K562 (cell line): ENCODE data around the gene PRDM10. TPM values are rescaled to one million over a fixed set of nuclear protein-coding genes. Genes with fewer than 3 reads are reported as not detected.

ENCODE experiments used
- CAMTA2 ChIP-seq: fragments of 250-450 bp; sonication (Bioruptor Pico); conservative IDR thresholded peaks from 2 replicates; pipeline ENCODE4 v1.5.1; 2022
- ESRRA ChIP-seq: fragments of 450-650 bp; IDR thresholded peaks from 2 replicates; pipeline ENCODE4 v1.6.1; 2014; ENCODE audit warnings: low read depth, mild to moderate bottlenecking, moderate library complexity, borderline replicate concordance
- FIP1L1 ChIP-seq: fragments of 200-400 bp; formaldehyde crosslinking; IDR thresholded peaks from 2 replicates; pipeline ENCODE4 v1.6.1; 2018; ENCODE audit warnings: mild to moderate bottlenecking, low read depth, low read length; ENCODE audit not compliant: poor library complexity, severe bottlenecking
- GTF2E2 ChIP-seq: fragments of 200-800 bp; sonication (Bioruptor generic); IDR thresholded peaks from 2 replicates; pipeline ENCODE4 v1.6.1; 2016; ENCODE audit warnings: missing genetic modification characterization, missing compliant biosample characterization
- HNRNPL ChIP-seq: fragments of 200-400 bp; formaldehyde crosslinking; IDR thresholded peaks from 2 replicates; pipeline ENCODE4 v1.6.1; 2017; ENCODE audit warnings: low read depth, mild to moderate bottlenecking, low read length
- KAT8 ChIP-seq: fragments of 450-650 bp; IDR thresholded peaks from 2 replicates; pipeline ENCODE4 v1.6.1; 2016; ENCODE audit warnings: low read depth, mild to moderate bottlenecking
- NR4A1 ChIP-seq, 2 experiments: fragments of 250-450 bp in 1 of 2; fragments of 450-650 bp in 1 of 2; sonication (Bioruptor Pico) in 1 of 2; IDR thresholded peaks; 2 replicates each; pipeline versions ENCODE4 v1.4.0 to v1.6.1; 2016 to 2020; ENCODE audit warnings: mild to moderate bottlenecking in 2 of 2, missing compliant biosample characterization in 1 of 2, missing genetic modification characterization in 1 of 2, moderate library complexity in 1 of 2
- POLR2A ChIP-seq: fragments of 450-650 bp; conservative IDR thresholded peaks from 2 replicates; pipeline ENCODE4 v1.6.1; 2016
- ZNF133 ChIP-seq: fragments of 250-450 bp; sonication (Bioruptor Pico); IDR thresholded peaks from 2 replicates; pipeline ENCODE4 v1.4.0; 2020; ENCODE audit warnings: mild to moderate bottlenecking
- ZNF212 ChIP-seq: fragments of 450-650 bp; formaldehyde crosslinking; IDR thresholded peaks from 2 replicates; pipeline ENCODE4 v1.4.0; 2020; ENCODE audit warnings: mild to moderate bottlenecking
- ZNF583 ChIP-seq: fragments of 250-450 bp; sonication (Bioruptor Pico); IDR thresholded peaks from 2 replicates; pipeline ENCODE4 v1.4.0; 2020
- polyA plus RNA-seq, 8 experiments: library from polyadenylated mRNA; depleted of rRNA in 4 of 8; stranded (reverse) in 5 of 8; unstranded in 3 of 8; fragments of >200 nt; fragmentation: Nextera tagmentation in 2 of 8; fragmentation: Illumina TruSeq in 1 of 8; extraction: Ambion mirVana in 2 of 8; extraction: Trizol in 1 of 8; gene quantifications; 2 replicates each; pipeline versions ENCODE4 v1.2.1 to v1.2.3, GENCODE V29; 2011 to 2014; ENCODE audit warnings: inconsistent platforms in 1 of 8, missing spikeins in 1 of 8
- total RNA-seq, 7 experiments: library from RNA; depleted of rRNA in 6 of 7; stranded (reverse); fragments of >200 nt in 6 of 7; fragmentation: Illumina TruSeq in 2 of 7; extraction: Trizol in 2 of 7; gene quantifications; 2 replicates each; pipeline versions ENCODE4 v1.2.1 to v1.2.3, GENCODE V29; 2011 to 2021; ENCODE audit warnings: low replicate concordance in 1 of 7
- TF ChIP-seq, protein P1 (sequence below): IDR thresholded peaks from 2 replicates; pipeline ENCODE4 v1.6.1; 2011; ENCODE audit warnings: borderline replicate concordance, low read depth, mild to moderate bottlenecking, moderate library complexity, low read length; ENCODE audit not compliant: insufficient read depth, poor library complexity, severe bottlenecking
- TF ChIP-seq, protein P2 (sequence below): sonication (generic); formaldehyde crosslinking; IDR thresholded peaks from 2 replicates; pipeline ENCODE4 v1.8.0; 2022; ENCODE audit warnings: missing genetic modification reagents, mild to moderate bottlenecking, moderate library complexity, borderline replicate concordance
- TF ChIP-seq, protein P3 (sequence below): fragments of 450-650 bp; IDR thresholded peaks from 2 replicates; pipeline ENCODE4 v1.6.1; 2016; ENCODE audit warnings: low read depth
- TF ChIP-seq, protein P4 (sequence below): fragments of 450-650 bp; formaldehyde crosslinking; IDR thresholded peaks from 2 replicates; pipeline ENCODE4 v1.4.0; 2020; ENCODE audit warnings: mild to moderate bottlenecking

Gene PRDM10
- total and polyA plus RNA-seq, 9 of the 15 experiments (the other 6 are each of a cell fraction or from before 2014, with no cell fraction given) = 0.89 to 9.3 (median 4.5) TPM

DNA sequence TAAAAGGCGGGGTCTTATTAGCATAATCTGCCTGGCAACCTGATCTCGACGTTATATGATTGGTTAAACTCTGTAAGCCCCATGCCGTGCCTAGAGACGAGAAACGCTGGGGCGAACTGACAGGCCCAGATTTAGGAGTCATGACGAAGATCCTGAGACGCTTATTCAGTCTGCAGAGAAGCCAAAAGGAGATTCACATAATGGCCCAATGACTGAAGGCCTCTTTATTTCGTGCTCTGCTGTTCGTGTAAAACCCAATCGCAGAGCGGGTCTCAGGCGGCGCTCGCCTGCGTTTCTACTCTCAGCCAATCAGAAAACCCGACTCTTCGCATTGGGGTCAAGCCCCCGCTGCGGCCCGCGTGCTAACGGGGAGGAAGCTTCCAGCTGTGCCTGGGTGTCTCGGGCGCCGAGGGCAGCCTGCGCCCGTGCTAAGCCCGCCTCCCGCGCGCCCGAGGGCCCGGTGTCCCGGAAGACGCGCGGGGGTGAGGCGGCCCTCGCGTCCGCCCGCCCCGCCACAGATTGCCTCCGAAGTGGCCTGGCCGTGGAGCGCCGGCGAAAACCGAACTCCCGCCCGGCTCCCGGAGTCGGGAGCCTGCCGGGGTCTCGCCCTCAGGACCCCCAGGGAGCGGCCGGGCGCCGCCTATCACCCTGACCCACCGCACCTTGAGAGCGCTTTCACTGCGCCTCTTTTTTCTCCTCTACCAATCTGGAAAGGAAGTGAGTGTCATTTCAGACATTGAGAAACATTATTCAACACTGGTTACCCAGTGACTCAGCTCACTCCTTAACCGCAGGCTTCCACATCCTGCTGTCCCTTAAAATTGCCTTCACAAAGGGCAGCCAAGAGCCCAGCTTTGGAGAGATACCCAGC, 446 bp upstream of the PRDM10 start (continued):
- TF ChIP-seq, protein P1, sequence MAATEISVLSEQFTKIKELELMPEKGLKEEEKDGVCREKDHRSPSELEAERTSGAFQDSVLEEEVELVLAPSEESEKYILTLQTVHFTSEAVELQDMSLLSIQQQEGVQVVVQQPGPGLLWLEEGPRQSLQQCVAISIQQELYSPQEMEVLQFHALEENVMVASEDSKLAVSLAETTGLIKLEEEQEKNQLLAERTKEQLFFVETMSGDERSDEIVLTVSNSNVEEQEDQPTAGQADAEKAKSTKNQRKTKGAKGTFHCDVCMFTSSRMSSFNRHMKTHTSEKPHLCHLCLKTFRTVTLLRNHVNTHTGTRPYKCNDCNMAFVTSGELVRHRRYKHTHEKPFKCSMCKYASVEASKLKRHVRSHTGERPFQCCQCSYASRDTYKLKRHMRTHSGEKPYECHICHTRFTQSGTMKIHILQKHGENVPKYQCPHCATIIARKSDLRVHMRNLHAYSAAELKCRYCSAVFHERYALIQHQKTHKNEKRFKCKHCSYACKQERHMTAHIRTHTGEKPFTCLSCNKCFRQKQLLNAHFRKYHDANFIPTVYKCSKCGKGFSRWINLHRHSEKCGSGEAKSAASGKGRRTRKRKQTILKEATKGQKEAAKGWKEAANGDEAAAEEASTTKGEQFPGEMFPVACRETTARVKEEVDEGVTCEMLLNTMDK = no peak
- TF ChIP-seq FIP1L1 (peak; percentile 61), POLR2A (peak; percentile 76), ZNF133 (CRISPR knock-in tag) (no peak), CAMTA2 (no peak), GTF2E2 (tag) (0 out of 2 replicates have a peak, but pooled peaks have one; percentile 47), ESRRA (peak; percentile 78; the same call in 1 of the 2 replicates), ZNF212 (CRISPR knock-in tag) (no peak), NR4A1 (CRISPR knock-in tag; IDR thresholded peaks at IDR 0.05) (no peak), NR4A1 (tag; IDR thresholded peaks at IDR 0.05) (no peak), ZNF583 (CRISPR knock-in tag) (no peak), KAT8 (no peak), HNRNPL (peak; percentile 57; the same call in 1 of the 2 replicates)
- TF ChIP-seq, protein P2, sequence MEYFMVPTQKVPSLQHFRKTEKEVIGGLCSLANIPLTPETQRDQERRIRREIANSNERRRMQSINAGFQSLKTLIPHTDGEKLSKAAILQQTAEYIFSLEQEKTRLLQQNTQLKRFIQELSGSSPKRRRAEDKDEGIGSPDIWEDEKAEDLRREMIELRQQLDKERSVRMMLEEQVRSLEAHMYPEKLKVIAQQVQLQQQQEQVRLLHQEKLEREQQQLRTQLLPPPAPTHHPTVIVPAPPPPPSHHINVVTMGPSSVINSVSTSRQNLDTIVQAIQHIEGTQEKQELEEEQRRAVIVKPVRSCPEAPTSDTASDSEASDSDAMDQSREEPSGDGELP (CRISPR knock-in tag) = peak; percentile 94
- TF ChIP-seq, protein P3, sequence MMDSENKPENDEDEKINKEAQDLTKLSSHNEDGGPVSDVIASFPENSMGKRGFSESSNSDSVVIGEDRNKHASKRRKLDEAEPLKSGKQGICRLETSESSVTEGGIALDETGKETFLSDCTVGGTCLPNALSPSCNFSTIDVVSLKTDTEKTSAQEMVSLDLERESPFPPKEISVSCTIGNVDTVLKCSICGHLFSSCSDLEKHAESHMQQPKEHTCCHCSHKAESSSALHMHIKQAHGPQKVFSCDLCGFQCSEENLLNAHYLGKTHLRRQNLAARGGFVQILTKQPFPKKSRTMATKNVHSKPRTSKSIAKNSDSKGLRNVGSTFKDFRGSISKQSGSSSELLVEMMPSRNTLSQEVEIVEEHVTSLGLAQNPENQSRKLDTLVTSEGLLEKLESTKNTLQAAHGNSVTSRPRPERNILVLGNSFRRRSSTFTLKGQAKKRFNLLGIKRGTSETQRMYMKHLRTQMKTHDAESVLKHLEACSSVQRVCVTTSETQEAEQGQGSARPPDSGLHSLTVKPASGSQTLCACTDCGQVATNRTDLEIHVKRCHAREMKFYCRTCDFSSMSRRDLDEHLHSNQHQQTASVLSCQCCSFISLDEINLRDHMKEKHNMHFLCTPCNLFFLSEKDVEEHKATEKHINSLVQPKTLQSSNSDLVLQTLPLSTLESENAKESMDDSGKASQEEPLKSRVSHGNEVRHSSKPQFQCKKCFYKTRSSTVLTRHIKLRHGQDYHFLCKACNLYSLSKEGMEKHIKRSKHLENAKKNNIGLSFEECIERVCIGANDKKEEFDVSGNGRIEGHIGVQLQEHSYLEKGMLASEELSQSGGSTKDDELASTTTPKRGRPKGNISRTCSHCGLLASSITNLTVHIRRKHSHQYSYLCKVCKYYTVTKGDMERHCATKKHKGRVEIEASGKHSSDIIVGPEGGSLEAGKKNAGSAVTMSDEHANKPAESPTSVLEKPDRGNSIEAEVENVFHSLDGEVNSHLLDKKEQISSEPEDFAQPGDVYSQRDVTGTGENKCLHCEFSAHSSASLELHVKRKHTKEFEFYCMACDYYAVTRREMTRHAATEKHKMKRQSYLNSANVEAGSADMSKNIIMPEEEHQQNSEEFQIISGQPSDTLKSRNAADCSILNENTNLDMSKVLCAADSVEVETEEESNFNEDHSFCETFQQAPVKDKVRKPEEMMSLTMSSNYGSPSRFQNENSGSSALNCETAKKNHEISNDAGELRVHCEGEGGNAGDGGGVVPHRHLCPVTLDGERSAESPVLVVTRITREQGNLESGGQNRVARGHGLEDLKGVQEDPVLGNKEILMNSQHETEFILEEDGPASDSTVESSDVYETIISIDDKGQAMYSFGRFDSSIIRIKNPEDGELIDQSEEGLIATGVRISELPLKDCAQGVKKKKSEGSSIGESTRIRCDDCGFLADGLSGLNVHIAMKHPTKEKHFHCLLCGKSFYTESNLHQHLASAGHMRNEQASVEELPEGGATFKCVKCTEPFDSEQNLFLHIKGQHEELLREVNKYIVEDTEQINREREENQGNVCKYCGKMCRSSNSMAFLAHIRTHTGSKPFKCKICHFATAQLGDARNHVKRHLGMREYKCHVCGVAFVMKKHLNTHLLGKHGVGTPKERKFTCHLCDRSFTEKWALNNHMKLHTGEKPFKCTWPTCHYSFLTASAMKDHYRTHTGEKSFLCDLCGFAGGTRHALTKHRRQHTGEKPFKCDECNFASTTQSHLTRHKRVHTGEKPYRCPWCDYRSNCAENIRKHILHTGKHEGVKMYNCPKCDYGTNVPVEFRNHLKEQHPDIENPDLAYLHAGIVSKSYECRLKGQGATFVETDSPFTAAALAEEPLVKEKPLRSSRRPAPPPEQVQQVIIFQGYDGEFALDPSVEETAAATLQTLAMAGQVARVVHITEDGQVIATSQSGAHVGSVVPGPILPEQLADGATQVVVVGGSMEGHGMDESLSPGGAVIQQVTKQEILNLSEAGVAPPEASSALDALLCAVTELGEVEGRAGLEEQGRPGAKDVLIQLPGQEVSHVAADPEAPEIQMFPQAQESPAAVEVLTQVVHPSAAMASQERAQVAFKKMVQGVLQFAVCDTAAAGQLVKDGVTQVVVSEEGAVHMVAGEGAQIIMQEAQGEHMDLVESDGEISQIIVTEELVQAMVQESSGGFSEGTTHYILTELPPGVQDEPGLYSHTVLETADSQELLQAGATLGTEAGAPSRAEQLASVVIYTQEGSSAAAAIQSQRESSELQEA = no peak
- TF ChIP-seq, protein P4, sequence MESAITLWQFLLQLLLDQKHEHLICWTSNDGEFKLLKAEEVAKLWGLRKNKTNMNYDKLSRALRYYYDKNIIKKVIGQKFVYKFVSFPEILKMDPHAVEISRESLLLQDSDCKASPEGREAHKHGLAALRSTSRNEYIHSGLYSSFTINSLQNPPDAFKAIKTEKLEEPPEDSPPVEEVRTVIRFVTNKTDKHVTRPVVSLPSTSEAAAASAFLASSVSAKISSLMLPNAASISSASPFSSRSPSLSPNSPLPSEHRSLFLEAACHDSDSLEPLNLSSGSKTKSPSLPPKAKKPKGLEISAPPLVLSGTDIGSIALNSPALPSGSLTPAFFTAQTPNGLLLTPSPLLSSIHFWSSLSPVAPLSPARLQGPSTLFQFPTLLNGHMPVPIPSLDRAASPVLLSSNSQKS (CRISPR knock-in tag) = no peak
